ENCODE results near the gene CANT1. TPM values are rescaled to one million over a fixed set of nuclear protein-coding genes. Genes with fewer than 3 reads are reported as not detected.
"Not testable (repeated sequence)": the region's sequence is repeated elsewhere in the genome, so short reads cannot be mapped to it uniquely, and the experiment has no call there.

Gene CANT1
- total RNA-seq, 1 experiment from 2014 or later = 95.7 TPM

GRCh38 chr17:78947235-78948149, 62.1 kb downstream of the CANT1 start:
- BruUV-seq (replicated peaks) = no TSS peak
- CTCF ChIA-PET = interaction anchor here (1.2 kb wide), 1 partner anchor 11 kb away, joined by 3 read pairs; no protein-coding TSS in a partner anchor

DNA sequence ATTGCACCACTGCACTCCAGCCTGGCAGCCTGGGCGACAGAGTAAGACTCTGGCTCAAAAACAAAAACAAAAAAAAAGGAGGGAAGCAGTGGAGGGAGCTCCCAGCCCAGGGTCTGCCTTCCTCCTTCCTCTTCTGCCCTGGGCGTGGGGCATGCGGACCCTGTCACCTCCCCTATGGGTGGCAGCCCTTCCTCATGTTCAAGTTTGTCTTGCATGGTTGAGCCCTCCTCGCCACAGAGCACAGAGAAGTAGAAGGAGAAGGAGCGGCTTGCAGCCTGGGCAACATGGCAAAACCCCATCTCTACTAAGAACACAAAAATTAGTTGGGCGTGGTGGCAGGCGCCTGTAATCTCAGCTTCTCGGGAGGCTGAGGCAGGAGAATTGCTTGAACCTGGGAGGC, 62.9 kb downstream of the CANT1 start:
- no peaks in the 10 kb centered on the region for H3K27me3 Mint-ChIP-seq (ENCODE audit: unreplicated experiment)
- H3K9me3 Mint-ChIP-seq (ENCODE audit: low read depth, unreplicated experiment) = no peaks in the 10 kb centered on the region
- intact Hi-C loops (cut with micrococcal nuclease; ENCODE audit: unreplicated experiment) = no loop called here
- no peaks in the 10 kb centered on the region for H3K36me3 Mint-ChIP-seq (ENCODE audit: insufficient read depth, unreplicated experiment)
- peaks cover 19% of the 10 kb centered on the region for H3K4me1 Mint-ChIP-seq (ENCODE audit: low read depth, unreplicated experiment)
- no peak for DNase-seq
- no TSS peak for BruUV-seq (replicated peaks)
- TF ChIP-seq, protein P1, sequence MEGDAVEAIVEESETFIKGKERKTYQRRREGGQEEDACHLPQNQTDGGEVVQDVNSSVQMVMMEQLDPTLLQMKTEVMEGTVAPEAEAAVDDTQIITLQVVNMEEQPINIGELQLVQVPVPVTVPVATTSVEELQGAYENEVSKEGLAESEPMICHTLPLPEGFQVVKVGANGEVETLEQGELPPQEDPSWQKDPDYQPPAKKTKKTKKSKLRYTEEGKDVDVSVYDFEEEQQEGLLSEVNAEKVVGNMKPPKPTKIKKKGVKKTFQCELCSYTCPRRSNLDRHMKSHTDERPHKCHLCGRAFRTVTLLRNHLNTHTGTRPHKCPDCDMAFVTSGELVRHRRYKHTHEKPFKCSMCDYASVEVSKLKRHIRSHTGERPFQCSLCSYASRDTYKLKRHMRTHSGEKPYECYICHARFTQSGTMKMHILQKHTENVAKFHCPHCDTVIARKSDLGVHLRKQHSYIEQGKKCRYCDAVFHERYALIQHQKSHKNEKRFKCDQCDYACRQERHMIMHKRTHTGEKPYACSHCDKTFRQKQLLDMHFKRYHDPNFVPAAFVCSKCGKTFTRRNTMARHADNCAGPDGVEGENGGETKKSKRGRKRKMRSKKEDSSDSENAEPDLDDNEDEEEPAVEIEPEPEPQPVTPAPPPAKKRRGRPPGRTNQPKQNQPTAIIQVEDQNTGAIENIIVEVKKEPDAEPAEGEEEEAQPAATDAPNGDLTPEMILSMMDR (IDR thresholded peaks at IDR 0.05; ENCODE audit: unreplicated experiment) = no peak
- H3K27ac Mint-ChIP-seq (ENCODE audit: unreplicated experiment) = no peak overlapping the region
- CTCF ChIA-PET = interaction anchor here (1.2 kb wide), 1 partner anchor 12 kb away, joined by 3 read pairs; no protein-coding TSS in a partner anchor
- H3K4me3 Mint-ChIP-seq (ENCODE audit: low read depth, unreplicated experiment) = no peak overlapping the region

More at GRCh38 chr17:78947235-78948149, 62.1 kb downstream of the CANT1 start:
- no peak overlapping the region for H3K4me3 Mint-ChIP-seq (ENCODE audit: low read depth, unreplicated experiment)
- no peaks in the 10 kb centered on the region for H3K36me3 Mint-ChIP-seq (ENCODE audit: insufficient read depth, unreplicated experiment)
- peaks cover 19% of the 10 kb centered on the region for H3K4me1 Mint-ChIP-seq (ENCODE audit: low read depth, unreplicated experiment)
- no peaks in the 10 kb centered on the region for H3K9me3 Mint-ChIP-seq (ENCODE audit: low read depth, unreplicated experiment)
- TF ChIP-seq, protein P1 (IDR thresholded peaks at IDR 0.05; ENCODE audit: unreplicated experiment) = no peak
- H3K27me3 Mint-ChIP-seq (ENCODE audit: unreplicated experiment) = no peaks in the 10 kb centered on the region
- no peak overlapping the region for H3K27ac Mint-ChIP-seq (ENCODE audit: unreplicated experiment)
- intact Hi-C loops (cut with micrococcal nuclease; ENCODE audit: unreplicated experiment) = no loop called here
- DNase-seq = no peak

- Mint-ChIP-seq H3K9me3 (ENCODE audit: low read depth, unreplicated experiment) (no peaks in the 10 kb centered on the region), H3K4me3 (ENCODE audit: low read depth, unreplicated experiment) (no peak overlapping the region), H3K27me3 (ENCODE audit: unreplicated experiment) (no peaks in the 10 kb centered on the region), H3K27ac (ENCODE audit: unreplicated experiment) (no peak overlapping the region), H3K4me1 (ENCODE audit: low read depth, unreplicated experiment) (peaks cover 19% of the 10 kb centered on the region), H3K36me3 (ENCODE audit: insufficient read depth, unreplicated experiment) (no peaks in the 10 kb centered on the region)
- BruUV-seq (replicated peaks) = no TSS peak
- TF ChIP-seq, protein P1 (IDR thresholded peaks at IDR 0.05; ENCODE audit: unreplicated experiment) = no peak
- intact Hi-C loops (cut with micrococcal nuclease; ENCODE audit: unreplicated experiment) = no loop called here
- CTCF ChIA-PET = interaction anchor here (0.6 to 1.2 kb wide), 2 partner anchors 13 to 80 kb away, joined by 3 to 4 read pairs; no protein-coding TSS in a partner anchor
- no peak for DNase-seq
Observed at GRCh38 chr17:78946131-78946530, 63.4 kb downstream of the CANT1 start.

- BruUV-seq (replicated peaks); H3K27ac Mint-ChIP-seq (ENCODE audit: unreplicated experiment); H3K4me3 Mint-ChIP-seq (ENCODE audit: low read depth, unreplicated experiment); intact Hi-C loops (cut with micrococcal nuclease; ENCODE audit: unreplicated experiment); H3K27me3 Mint-ChIP-seq (ENCODE audit: unreplicated experiment); DNase-seq; H3K36me3 Mint-ChIP-seq (ENCODE audit: insufficient read depth, unreplicated experiment); H3K9me3 Mint-ChIP-seq (ENCODE audit: low read depth, unreplicated experiment): not testable (repeated sequence)
- H3K4me1 Mint-ChIP-seq (ENCODE audit: low read depth, unreplicated experiment) = peaks cover 19% of the 10 kb centered on the region
- CTCF ChIA-PET = interaction anchor here (0.6 kb wide), 1 partner anchor 81 kb away, joined by 4 read pairs; no protein-coding TSS in a partner anchor
Observed at GRCh38 chr17:78945455-78945854, 64.1 kb downstream of the CANT1 start.

Data from Calu3 (cell line).